NCI-H345 treated with DMSO at 0.1 percent for 48 hours (cell line): Measurements from ENCODE around the gene SLC29A1.

ENCODE experiments used
- DNase-seq: peaks from one replicate; lab custom pipeline; 2025; ENCODE audit not compliant: unreplicated experiment; lab: John Stamatoyannopoulos, UW

The SLC29A1 gene

GRCh38 chr6:44278774-44279697 lies 55.6 kb downstream of the SLC29A1 start:
- no peak for DNase-seq
